IPS-NIHi7 (cell line): ENCODE data around the gene KIZ.

Experiments
- DNase-seq: peaks from one replicate; pipeline ENCODE4 v3.0.0; 2012; ENCODE audit warnings: mixed read lengths; ENCODE audit errors: extremely low spot score

Gene KIZ

GRCh38 chr20:21175433-21175832, 49.6 kb downstream of the KIZ start:
- DNase-seq: no peak

- no peak for DNase-seq
These were observed 51.9 kb downstream of the KIZ start for GRCh38 chr20:21177767-21178166.

GRCh38 chr20:21179757-21180156, 53.9 kb downstream of the KIZ start:
- DNase-seq: no peak

- peak; percentile 40 for DNase-seq
These were observed 54.4 kb downstream of the KIZ start for GRCh38 chr20:21180248-21180647.

- no peak for DNase-seq
These were observed 55.1 kb downstream of the KIZ start for GRCh38 chr20:21181028-21181427.

GRCh38 chr20:21182832-21183563, 57.1 kb downstream of the KIZ start:
- DNase-seq: no peak

- DNase-seq: no peak
These were observed 57.8 kb downstream of the KIZ start for GRCh38 chr20:21183722-21184121.

- DNase-seq: no peak
These were observed 58.9 kb downstream of the KIZ start for GRCh38 chr20:21184819-21185218.

GRCh38 chr20:21185849-21186248, 60.0 kb downstream of the KIZ start:
- no peak for DNase-seq

GRCh38 chr20:21189761-21190523, 64.1 kb downstream of the KIZ start:
- DNase-seq: peak; percentile 69

GRCh38 chr20:21190869-21191268, 65.0 kb downstream of the KIZ start:
- DNase-seq: no peak

GRCh38 chr20:21191839-21192238, 66.0 kb downstream of the KIZ start:
- peak; percentile 74 for DNase-seq

GRCh38 chr20:21202259-21202658, 76.4 kb downstream of the KIZ start:
- no peak for DNase-seq

GRCh38 chr20:21203088-21203656, 77.3 kb downstream of the KIZ start:
- no peak for DNase-seq

- no peak for DNase-seq
These were observed 80.7 kb downstream of the KIZ start for GRCh38 chr20:21206584-21206983.

- DNase-seq: no peak
These were observed 83.1 kb downstream of the KIZ start for GRCh38 chr20:21208999-21209398.

GRCh38 chr20:21209668-21210067, 83.8 kb downstream of the KIZ start:
- no peak for DNase-seq

GRCh38 chr20:21213691-21214090, 87.8 kb downstream of the KIZ start:
- no peak for DNase-seq

GRCh38 chr20:21214431-21214830, 88.5 kb downstream of the KIZ start:
- DNase-seq: peak; percentile 26

GRCh38 chr20:21219686-21220085, 93.8 kb downstream of the KIZ start:
- no peak for DNase-seq

- no peak for DNase-seq
These were observed 98.3 kb downstream of the KIZ start for GRCh38 chr20:21224217-21224616.

GRCh38 chr20:21225215-21225947, 99.5 kb downstream of the KIZ start:
- no peak for DNase-seq
